Measurements from ENCODE around the gene PI4KB. TPM values are rescaled to one million over a fixed set of nuclear protein-coding genes. Genes with fewer than 3 reads are reported as not detected.
A peak's percentile ranks its signal among the peaks of the same experiment; 100 is the strongest.

The PI4KB gene
- total RNA-seq, 4 donors from 2014 or later, result 93.1 to 110 (median 107) TPM

DNA sequence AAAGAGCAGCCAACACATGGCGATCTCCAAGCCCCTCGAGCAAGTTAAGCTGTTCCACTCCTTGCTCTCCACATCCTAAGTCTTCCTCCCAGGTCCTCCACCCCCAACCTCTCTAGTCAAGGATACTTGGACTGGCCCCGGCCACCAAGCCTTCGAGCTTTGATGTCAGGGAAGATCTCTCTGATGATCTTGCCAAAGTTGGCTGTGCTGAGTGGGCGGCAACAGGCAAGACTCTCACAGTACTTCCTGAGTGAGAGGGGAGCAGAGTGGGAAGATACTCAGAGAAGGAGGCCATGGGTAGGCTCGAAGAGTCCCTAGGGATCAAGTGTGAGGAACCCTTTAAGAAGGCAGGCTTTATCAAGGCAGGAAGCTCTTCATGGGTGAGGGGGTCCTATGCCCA is 17.1 kb upstream of the PI4KB start:
- no peaks in the 10 kb centered on the region for H3K27me3 ChIP-seq
- H3K9me3 ChIP-seq, result no peaks in the 10 kb centered on the region
- no peak overlapping the region for H3K4me3 ChIP-seq (replicated peaks in 1 of 3)
- DNase-seq, result no peak
- TF ChIP-seq, protein P1, sequence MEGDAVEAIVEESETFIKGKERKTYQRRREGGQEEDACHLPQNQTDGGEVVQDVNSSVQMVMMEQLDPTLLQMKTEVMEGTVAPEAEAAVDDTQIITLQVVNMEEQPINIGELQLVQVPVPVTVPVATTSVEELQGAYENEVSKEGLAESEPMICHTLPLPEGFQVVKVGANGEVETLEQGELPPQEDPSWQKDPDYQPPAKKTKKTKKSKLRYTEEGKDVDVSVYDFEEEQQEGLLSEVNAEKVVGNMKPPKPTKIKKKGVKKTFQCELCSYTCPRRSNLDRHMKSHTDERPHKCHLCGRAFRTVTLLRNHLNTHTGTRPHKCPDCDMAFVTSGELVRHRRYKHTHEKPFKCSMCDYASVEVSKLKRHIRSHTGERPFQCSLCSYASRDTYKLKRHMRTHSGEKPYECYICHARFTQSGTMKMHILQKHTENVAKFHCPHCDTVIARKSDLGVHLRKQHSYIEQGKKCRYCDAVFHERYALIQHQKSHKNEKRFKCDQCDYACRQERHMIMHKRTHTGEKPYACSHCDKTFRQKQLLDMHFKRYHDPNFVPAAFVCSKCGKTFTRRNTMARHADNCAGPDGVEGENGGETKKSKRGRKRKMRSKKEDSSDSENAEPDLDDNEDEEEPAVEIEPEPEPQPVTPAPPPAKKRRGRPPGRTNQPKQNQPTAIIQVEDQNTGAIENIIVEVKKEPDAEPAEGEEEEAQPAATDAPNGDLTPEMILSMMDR (IDR thresholded peaks at IDR 0.05), result no peak
- TF ChIP-seq POLR2A (IDR thresholded peaks at IDR 0.05), result no peak
- intact Hi-C loops (cut with DNase I), result no loop called here
- H3K36me3 ChIP-seq, result peaks cover 14 to 17% of the 10 kb centered on the region in 2 donors
- no peak overlapping the region for H3K27ac ChIP-seq
- 78 to 82% methylated on average over 6 of the region's 6 CpGs for WGBS, 2 donors
- H3K4me1 ChIP-seq, result peaks cover 10 to 12% of the 10 kb centered on the region in 2 donors

GRCh38 chr1:151343587-151343986 is 16.4 kb upstream of the PI4KB start:
- 71 to 80% methylated on average over 9 of the region's 9 CpGs for WGBS, 2 donors
- TF ChIP-seq, protein P1 (IDR thresholded peaks at IDR 0.05), result no peak
- TF ChIP-seq POLR2A (IDR thresholded peaks at IDR 0.05), result no peak
- Histone ChIP-seq H3K4me1 (peaks cover 10 to 12% of the 10 kb centered on the region in 2 donors), H3K27me3 (no peaks in the 10 kb centered on the region), H3K9me3 (no peaks in the 10 kb centered on the region), H3K4me3 (replicated peaks in 1 of 3) (no peak overlapping the region), H3K27ac (no peak overlapping the region), H3K36me3 (peaks cover 14 to 17% of the 10 kb centered on the region in 2 donors)
- intact Hi-C loops (cut with DNase I), result loop anchor here (2.0 kb wide), 1 partner anchor 43 kb away; no protein-coding TSS in a partner anchor
- no peak for DNase-seq

DNA sequence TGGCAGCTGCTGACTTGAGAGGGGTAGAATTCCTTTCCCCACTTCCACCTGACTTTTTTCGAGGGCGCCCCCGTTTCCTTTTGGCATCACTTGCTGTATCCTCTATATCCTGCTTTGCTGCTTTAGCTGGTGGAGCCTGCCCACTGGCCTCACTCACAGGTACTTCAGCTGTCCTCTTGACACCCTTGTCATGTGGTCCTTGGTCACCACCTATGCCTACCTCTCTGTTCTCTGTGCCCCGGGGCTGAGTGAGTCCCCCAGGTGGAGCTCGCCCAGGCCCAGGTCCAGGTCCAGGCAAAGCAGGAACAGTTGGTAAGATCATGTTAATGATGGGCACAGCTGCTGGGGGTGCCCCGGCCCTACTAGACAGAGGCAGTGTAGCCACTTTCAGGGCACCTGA is 15.4 kb upstream of the PI4KB start:
- peaks cover 14 to 17% of the 10 kb centered on the region in 2 donors for H3K36me3 ChIP-seq
- no peaks in the 10 kb centered on the region for H3K27me3 ChIP-seq
- no peak overlapping the region for H3K27ac ChIP-seq
- WGBS, 2 donors, result 62 to 70% methylated on average over 6 of the region's 6 CpGs
- H3K4me3 ChIP-seq (replicated peaks in 1 of 3), result no peak overlapping the region
- DNase-seq, result peak; percentile 56 to 72
- peaks cover 7 to 12% of the 10 kb centered on the region in 2 donors for H3K4me1 ChIP-seq
- H3K9me3 ChIP-seq, result no peaks in the 10 kb centered on the region
- TF ChIP-seq POLR2A (IDR thresholded peaks at IDR 0.05), result no peak
- TF ChIP-seq, protein P1 (IDR thresholded peaks at IDR 0.05), result no peak
- intact Hi-C loops (cut with DNase I), result loop anchor here (2.0 kb wide), 1 partner anchor 42 kb away; no protein-coding TSS in a partner anchor

DNA sequence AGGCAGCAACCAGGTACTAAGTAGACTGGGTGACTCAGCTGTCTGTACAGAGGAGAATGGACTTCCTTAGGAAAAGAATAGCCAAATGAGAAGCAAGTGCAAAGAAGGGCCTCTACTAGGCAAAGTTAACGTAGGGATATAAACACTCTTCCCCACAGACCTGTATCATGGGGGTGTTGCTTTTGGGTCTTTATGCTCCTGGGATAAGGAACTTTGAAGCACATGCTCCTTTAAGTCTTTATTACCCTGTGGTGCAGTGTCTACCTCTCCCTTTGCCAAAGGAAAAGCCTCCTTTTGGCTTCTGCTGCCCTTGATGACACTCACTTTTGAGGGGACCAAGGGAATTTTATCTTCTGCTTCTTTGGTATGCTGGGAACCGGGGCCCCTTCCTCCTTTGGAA is 14.8 kb upstream of the PI4KB start:
- intact Hi-C loops (cut with DNase I), result loop anchor here (2.0 kb wide), 1 partner anchor 41 kb away; no protein-coding TSS in a partner anchor
- H3K36me3 ChIP-seq, result peaks cover 14 to 17% of the 10 kb centered on the region in 2 donors
- H3K27me3 ChIP-seq, result no peaks in the 10 kb centered on the region
- peaks cover 7 to 12% of the 10 kb centered on the region in 2 donors for H3K4me1 ChIP-seq
- no peak overlapping the region for H3K4me3 ChIP-seq (replicated peaks in 1 of 3)
- 88 to 89% methylated on average over 2 of the region's 2 CpGs for WGBS, 2 donors
- H3K27ac ChIP-seq, result no peak overlapping the region
- H3K9me3 ChIP-seq, result no peaks in the 10 kb centered on the region
- DNase-seq, result no peak
- TF ChIP-seq, protein P1 (IDR thresholded peaks at IDR 0.05), result no peak
- no peak for TF ChIP-seq POLR2A (IDR thresholded peaks at IDR 0.05)

DNA sequence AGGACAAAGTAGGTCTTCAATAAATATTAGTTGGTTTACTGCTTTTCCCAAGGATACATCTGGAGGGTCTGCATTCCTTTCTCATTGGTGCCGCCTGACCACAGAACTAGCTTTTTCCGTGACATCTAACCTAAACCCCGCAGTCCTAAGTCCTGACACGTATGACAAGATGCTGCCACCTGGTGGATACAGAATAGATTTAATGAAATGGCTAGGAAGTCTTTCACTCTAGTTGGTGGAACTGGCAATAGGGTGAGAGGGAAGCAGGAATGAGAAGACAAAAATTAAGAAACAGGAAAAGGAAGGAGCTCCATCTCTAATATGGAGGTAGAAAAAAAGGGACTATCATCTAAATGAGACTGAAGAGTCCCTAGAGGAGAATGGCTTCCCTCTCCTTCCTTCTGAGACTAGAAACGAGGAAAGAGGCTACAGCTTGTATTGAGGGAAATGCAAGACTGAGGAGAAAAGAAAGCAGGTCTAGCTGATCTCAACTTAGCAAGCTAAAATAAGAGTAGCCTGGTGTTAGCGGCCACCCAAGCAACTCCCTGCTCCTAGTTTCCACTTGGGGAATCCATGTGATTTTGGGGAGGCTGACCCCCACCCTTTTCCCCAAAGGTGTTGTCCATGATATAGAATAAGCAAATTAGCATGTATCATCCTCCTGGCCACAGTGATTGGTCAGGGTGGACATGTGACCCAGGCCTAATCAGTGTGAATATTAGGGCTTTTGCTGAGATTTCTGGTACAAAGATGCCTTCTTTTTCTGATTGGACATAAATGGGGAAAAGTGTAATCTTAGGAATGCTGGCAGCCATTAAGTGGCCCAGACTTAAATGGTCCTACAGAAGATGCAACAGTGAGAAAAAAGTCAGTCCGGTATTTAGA is 13.9 kb upstream of the PI4KB start:
- Histone ChIP-seq H3K4me1 (peaks cover 4 to 8% of the 10 kb centered on the region in 2 donors), H3K27ac (peak overlapping the region in 1 of 3 donors; percentile 2), H3K36me3 (peaks cover 14 to 17% of the 10 kb centered on the region in 2 donors), H3K4me3 (replicated peaks in 1 of 3) (no peak overlapping the region), H3K27me3 (no peaks in the 10 kb centered on the region), H3K9me3 (no peaks in the 10 kb centered on the region)
- intact Hi-C loops (cut with DNase I), result no loop called here
- TF ChIP-seq, protein P1 (IDR thresholded peaks at IDR 0.05), result peak; percentile 31 to 79 (median 68)
- no peak for TF ChIP-seq POLR2A (IDR thresholded peaks at IDR 0.05)
- DNase-seq, result peak; percentile 31 to 42
- 40 to 41% methylated on average over 7 of the region's 7 CpGs for WGBS, 2 donors
